Measurements from ENCODE around the gene RTP5.
"Not testable (repeated sequence)": the region's sequence is repeated elsewhere in the genome, so short reads cannot be mapped to it uniquely, and the experiment has no call there.

Gene RTP5

DNA sequence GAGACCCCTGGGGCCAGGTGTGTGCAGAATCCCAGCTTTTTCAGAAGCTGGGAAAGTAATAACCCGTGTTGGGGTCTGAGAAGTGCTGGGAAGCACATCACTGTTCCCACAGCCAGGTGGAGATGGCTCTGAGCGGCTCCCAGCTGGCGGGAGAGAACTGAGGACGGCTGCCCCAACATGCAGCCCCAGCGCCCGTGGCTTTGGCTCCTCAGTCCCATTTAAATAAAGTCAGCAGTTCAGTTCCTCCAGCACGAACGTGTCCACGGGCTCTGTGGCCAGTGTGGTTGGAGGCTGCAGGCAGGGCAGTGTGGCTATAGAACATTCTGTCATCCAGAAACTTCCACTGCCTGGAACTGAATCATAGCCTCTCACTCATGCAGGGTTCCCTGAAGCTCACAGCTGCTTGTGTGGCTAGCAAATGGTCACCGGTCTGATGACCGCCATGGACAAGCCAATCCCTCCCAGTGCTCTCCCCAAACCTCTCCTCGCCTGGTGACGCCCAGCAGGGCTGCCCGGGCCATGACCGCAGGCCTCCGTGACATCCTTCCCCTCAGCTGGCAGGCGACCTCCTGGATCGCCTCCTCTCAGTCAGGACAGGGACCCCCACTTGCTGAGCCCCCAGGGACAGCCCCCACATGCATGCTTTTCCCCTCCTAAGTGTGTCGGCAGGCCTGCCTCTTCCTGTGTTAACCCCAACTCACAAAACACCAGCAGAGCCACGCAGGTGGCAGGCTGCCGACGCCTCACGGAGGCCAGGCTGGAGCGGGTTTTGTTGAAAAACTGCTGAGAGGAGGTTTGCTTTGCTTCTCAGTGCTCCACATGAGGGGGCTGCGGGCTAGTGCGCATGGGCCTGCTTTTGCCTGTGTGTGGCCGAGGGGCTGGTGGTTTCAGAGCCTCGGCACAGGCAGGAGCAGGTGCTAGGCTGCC, 1.3 kb downstream of the RTP5 start:
- DNase-seq (ENCODE audit: low read depth) = no peak

- DNase-seq (ENCODE audit: low read depth) = no peak
Observed at GRCh38 chr2:241871538-241872312, 2.2 kb downstream of the RTP5 start.

GRCh38 chr2:241872313-241872642, 2.7 kb downstream of the RTP5 start:
- DNase-seq (ENCODE audit: low read depth) = no peak

DNA sequence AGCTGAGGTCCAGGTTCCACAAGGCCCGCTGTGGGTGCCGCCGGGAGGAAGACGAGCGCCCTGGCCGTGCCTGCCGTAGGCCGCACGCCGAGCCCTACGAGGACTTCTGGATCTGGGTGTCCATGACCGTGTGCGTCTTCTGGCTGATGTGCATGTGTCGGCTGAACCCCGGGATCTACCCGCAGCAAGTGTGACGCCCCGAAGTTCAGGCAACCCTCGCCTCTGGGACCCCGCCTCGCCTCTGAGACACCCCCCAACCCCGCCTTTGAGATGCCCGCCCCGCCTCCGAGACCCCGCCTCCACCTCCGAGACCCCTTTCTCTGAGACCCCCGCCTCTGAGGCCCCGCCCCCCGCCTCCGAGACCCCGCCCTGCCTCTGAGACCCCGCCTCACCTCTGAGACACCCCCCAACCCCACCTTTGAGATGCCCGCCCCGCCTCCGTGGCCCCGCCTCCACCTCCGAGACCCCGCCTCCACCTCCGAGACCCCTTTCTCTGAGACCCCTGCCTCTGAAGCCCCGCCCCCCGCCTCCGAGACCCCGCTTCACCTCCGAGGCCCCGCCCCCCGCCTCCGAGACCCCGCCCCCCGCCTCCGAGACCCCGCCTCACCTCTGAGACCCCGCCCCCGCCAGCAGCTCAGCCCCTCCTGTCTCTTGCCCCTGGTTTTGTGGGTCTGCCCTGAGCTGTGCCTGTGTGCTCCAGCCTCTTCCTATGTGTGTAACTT, 3.7 kb downstream of the RTP5 start:
- no peak for DNase-seq (ENCODE audit: low read depth)

DNA sequence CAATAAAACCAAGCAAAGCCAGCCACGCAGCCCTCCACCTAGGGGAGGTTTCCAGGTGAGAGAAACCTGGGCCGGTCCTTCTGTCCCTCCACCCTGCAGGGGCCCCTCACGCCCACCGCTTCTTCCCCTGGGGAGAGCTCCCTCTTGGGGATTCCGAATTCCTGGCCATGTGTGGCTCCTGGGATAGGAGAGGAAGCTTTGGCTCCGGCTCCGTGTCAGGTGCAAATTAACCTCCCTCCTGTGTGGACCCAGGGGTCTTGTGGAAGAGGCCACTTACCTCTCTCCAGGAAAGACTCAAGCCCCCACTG, 4.2 kb downstream of the RTP5 start:
- DNase-seq (ENCODE audit: low read depth) = no peak

DNA sequence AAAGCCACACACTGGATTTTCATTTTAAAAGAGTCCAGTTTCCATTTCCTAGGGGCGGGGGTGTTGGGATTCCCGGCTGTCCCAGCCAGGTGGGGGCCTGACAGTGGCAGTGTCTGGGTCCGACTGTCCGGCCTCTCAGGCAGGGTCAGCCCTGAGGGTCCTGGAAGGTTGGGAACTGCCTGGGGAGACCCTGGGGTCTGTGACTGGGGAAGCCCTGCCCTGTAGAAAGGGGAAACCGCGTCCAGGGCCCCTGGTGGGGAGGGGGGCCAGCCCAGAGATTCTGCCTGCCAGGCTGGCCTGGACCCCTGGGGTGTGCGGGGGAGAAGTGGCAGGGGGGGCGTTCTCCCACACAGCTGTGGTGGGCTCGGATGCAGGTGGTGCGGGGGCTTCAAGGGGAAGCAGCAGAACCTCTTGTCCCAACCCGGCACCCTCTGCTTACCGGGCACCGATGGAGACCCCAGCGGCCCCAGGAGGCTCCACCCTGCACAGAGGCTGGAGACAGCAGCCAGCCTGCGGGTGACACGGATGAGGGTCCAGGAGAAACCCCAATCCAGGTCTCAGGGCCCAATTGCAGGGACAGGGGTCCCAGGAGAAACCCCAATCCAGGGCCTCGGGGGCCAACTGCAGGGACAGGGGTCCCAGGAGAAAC, 4.9 kb downstream of the RTP5 start:
- no peak for DNase-seq (ENCODE audit: low read depth)

DNA sequence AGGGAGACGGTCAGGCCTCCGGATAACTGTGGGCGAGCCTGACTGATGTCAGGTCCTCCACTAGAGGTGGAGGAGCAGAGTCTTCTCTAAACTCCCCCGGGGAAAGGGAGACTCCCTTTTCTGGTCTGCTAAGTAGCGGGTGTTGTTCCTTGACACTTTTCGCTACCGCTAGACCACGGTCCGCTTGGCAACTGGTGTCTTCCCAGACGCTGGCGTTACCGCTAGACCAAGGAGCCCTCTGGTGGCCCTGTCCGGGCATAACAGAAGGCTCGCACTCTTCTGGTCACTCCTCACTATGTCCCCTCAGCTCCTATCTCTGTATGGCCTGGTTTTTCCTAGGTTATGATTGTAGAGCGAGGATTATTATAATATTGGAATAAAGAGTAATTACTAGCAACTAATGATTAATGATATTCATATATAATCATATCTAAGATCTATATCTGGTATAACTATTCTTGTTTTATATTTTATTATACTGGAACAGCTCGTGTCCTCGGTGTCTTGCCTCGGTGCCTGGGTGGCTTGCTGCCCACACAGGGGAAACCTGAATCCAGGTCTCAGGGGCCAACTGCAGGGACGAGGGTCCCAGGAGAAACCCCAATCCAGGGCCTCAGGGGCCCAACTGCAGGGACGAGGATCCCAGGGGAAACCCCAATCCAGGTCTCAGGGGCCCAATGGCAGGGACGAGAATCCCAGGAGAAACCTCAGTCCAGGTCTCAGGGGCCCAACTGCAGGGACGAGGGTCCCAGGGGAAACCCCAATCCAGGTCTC, 6.4 kb downstream of the RTP5 start:
- not testable (repeated sequence) for DNase-seq (ENCODE audit: low read depth)

- no peak for DNase-seq (ENCODE audit: low read depth)
Observed at GRCh38 chr2:241876528-241877196, 7.1 kb downstream of the RTP5 start.

DNA sequence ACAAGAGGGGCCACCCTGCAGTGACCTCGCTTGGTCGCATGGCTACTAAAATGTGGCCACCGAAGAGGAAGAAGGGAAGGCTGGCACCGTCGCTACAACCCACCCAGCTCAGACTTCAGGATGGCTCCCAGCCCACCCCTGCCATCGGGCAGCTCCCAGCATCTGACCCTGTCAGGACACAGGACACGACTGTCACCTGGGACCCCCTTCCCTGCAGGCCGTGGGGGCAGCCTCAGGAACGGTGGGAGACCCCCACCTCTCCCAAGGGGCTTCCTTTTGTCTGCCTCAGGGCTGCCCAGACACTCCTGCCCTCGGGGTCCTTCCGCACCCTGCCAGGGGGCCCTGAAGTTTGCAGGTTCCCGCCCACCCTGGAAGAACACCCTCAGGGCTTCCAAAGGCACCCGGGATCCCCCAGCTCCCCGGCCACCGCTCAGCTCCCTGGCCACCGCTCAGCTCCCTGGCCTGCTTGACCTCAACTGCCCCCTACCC, 7.7 kb downstream of the RTP5 start:
- no peak for DNase-seq (ENCODE audit: low read depth)

DNA sequence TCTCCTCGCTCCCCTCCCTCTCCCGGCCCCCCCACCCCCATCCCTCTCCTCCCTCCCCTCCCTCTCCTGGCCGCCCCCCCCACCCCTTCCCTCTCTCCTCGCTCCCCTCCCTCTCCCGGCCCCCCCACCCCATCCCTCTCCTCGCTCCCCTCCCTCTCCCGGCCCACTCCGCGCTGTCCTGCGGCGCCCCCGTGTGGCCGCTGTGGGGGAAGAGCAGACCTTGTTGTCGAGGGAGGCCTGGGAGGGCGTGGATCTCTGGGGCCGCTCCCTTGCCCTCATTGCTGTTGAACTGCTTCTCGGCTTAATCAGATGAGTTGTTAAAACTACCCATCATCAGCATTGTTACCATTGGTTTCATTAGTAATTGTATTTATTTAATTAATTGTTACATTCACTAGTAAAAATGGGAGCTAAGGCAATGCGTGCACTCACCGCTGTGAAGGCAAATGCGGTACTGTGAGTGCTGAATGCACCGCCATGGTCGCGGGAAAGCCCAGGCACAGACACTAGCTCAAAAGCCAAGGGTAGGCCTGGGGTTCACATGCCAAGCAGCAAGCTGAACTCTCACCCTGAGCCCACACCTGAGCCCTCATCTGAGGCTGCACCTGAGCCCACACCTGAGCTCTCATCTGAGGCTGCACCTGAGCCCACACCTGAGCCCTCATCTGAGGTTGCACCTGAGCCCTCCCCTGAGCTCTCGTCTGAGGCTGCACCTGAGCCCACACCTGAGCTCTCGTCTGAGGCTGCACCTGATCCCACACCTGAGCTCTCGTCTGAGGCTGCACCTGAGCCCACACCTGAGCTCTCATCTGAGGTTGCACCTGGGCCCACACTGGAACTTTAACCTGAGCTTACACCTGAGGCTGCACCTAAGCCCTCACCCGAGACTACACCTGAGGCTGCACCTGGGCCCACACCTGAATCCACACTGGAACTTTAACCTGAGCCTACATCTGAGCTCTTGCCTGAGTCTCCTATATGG, 8.8 kb downstream of the RTP5 start:
- peak; percentile 72 for DNase-seq (ENCODE audit: low read depth)

- no peak for DNase-seq (ENCODE audit: low read depth)
Observed at GRCh38 chr2:241879326-241879725, 9.8 kb downstream of the RTP5 start.

- no peak for DNase-seq (ENCODE audit: low read depth)
Observed at GRCh38 chr2:241880311-241881073, 11.0 kb downstream of the RTP5 start.

- DNase-seq (ENCODE audit: low read depth) = no peak
Observed at GRCh38 chr2:241882091-241882625, 12.6 kb downstream of the RTP5 start.

GRCh38 chr2:241884951-241885290, 15.4 kb downstream of the RTP5 start:
- no peak for DNase-seq (ENCODE audit: low read depth)

GRCh38 chr2:241885291-241885945, 15.9 kb downstream of the RTP5 start:
- DNase-seq (ENCODE audit: low read depth) = no peak

DNA sequence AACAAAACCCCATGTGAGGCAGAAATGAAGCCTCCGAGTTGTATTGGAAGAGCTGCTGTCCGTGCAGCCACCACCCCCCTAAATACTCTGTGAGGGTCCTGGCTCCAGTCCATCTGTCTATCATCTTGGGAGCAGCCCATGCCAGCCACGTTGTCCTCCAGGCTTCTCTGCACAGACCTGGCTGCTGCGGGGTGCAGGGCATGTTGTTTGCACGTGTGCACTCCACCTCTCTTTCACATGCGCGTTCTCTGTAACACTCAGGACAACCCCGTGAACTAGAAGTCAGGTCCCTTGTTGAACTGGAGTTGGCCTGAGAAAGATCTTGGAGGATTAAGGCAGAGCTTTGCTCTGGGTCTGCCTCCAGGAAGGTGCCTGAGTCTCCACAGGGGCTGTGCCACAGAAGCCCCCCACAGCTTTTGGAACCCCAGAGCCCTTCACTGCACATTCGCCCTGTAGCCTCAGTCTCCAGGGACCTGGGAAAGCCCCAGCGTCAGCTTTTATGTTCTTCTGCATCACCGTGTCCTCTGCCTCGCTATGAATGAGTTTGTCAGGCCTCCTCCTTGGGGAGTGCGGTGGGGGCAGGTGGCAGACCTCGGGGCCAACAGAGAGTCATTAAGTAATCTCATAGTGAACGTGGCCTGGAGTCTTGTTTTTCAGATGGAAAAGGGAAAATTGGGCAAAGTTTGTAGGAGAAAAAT, 16.6 kb downstream of the RTP5 start:
- no peak for DNase-seq (ENCODE audit: low read depth)

GRCh38 chr2:241886840-241887447, 17.4 kb downstream of the RTP5 start:
- DNase-seq (ENCODE audit: low read depth) = no peak

Data from activated T-cell treated with anti-CD3 and anti-CD28 coated beads for 1 hour (primary cell).